GM13976 (cell line): ENCODE results near the gene PIP4K2B.
"Not testable (repeated sequence)": the region's sequence is repeated elsewhere in the genome, so short reads cannot be mapped to it uniquely, and the experiment has no call there.

Experiments used
- DNase-seq: peaks from one replicate; pipeline ENCODE4 v3.0.0; 2012; ENCODE audit warnings: low spot score
- CTCF ChIP-seq: IDR thresholded peaks from 2 replicates; pipeline ENCODE4 v1.5.1; 2012; ENCODE audit warnings: borderline replicate concordance, mild to moderate bottlenecking; ENCODE audit not compliant: insufficient read depth; ENCODE audit errors: extremely low read depth, missing control alignments, control extremely low read depth
- in situ Hi-C: fragments of 300-500 bp; cut with MboI; formaldehyde crosslinking; loops from one replicate; pipeline ENCODE4 v1.12.0; 2022; ENCODE audit warnings: low sequenced_read_pairs, mixed read lengths, inconsistent platforms; ENCODE audit not compliant: unreplicated experiment

Gene PIP4K2B

GRCh38 chr17:38729368-38729885 lies 69.9 kb downstream of the PIP4K2B start:
- in situ Hi-C loops = no loop called here
- no peak for TF ChIP-seq CTCF
- no peak for DNase-seq

GRCh38 chr17:38728290-38728831 lies 71.0 kb downstream of the PIP4K2B start:
- no peak for DNase-seq
- TF ChIP-seq CTCF = no peak
- in situ Hi-C loops = no loop called here

- in situ Hi-C loops = no loop called here
- no peak for DNase-seq
- TF ChIP-seq CTCF = no peak
Observed at GRCh38 chr17:38727736-38728135, 71.6 kb downstream of the PIP4K2B start.

GRCh38 chr17:38726145-38726544 lies 73.2 kb downstream of the PIP4K2B start:
- in situ Hi-C loops, DNase-seq: not testable (repeated sequence)

- no peak for DNase-seq
- in situ Hi-C loops = no loop called here
- TF ChIP-seq CTCF = no peak
Observed at GRCh38 chr17:38725066-38725465, 74.3 kb downstream of the PIP4K2B start.

GRCh38 chr17:38724337-38724988 lies 74.9 kb downstream of the PIP4K2B start:
- in situ Hi-C loops = no loop called here
- no peak for TF ChIP-seq CTCF
- no peak for DNase-seq

- in situ Hi-C loops = no loop called here
- no peak for TF ChIP-seq CTCF
- no peak for DNase-seq
Observed at GRCh38 chr17:38721802-38722201, 77.6 kb downstream of the PIP4K2B start.
